Iris pigment epithelial cell (primary cell): ENCODE results near the gene CD200R1L.
"Not testable (repeated sequence)": the region's sequence is repeated elsewhere in the genome, so short reads cannot be mapped to it uniquely, and the experiment has no call there.

ENCODE experiments used
- DNase-seq: peaks from one replicate; pipeline ENCODE4 v3.0.0-alpha.2; 2011; ENCODE audit warnings: low read depth

CD200R1L gene

GRCh38 chr3:112846764-112847163, at the start of gene CD200R1L:
CD200R1L (minus strand) TSS chr3:112846864; CDS start chr3:112829367, 17,497 bp downstream.
- no peak for DNase-seq

DNA sequence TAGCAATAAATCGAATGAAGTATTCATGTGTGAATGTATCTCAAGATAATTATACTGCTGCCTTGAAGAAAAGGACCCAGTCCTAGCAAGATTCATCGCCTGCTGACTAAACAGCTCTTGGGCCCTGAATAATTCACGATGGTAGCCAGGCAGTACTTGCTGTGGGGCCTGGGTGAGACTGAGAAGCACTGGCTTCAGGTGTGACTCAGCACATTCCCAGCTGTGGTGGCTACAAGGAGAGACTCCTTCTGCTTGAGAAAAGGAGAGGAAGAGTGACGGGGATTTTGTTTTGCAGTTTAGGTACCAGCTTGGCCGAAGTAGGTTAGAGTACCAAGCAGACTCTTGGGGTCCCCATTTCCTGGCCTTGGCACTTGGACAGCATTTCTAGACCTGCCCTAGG, 47.6 kb upstream of the CD200R1L start:
- peak; percentile 40 for DNase-seq

GRCh38 chr3:112889357-112889756, 42.7 kb upstream of the CD200R1L start:
- no peak for DNase-seq

- no peak for DNase-seq
Measured at GRCh38 chr3:112888381-112889085, 41.9 kb upstream of the CD200R1L start.

DNA sequence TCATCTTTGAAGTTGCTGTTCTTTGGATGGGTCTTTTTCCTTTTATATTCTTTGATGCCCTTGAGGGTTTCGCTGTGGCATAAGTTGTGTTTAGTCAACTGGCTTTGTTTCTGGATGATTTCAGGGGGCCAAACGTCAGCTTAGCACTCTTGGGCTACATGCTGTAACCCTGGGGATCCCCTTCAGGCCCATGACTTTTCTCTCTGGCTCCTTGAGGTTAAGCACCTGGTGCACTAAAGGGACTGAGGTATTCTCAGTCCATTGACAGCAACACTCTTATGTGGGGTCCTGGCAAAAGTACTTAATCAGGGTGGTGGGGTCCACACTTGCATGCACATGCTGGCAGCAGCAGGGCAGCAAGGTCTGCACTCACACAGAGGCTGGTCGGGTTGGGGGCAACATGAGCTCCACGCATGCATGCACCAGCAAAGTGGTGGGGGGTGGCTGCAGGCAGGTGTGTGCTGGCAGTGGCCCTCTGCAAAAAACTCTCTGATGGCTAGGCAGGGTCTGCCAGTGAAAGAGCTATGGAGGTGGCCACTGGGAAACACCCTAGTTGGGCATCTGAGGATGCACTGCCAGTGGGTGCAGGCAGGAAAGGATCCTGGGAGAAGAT, 38.1 kb upstream of the CD200R1L start:
- no peak for DNase-seq

DNA sequence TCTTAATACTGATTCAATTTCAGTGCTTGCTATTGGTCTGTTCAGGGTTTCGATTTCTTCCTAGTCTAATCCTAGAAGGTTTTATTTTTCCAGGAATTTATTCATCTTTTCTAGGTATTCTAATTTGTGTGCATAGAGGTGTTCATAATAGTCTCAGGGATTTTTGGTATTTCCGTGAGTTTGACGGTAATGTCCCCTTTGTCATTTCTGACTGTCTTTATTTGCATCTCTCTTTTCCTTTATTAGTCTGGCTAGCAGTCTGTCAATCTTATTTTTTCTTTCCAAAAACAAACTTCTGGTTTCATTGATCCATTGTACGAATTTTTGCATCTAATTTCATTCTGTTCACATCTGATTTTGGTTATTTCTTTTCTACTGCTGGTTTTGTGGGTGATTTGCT, 35.2 kb upstream of the CD200R1L start:
- DNase-seq = no peak

GRCh38 chr3:112875561-112875960, 28.9 kb upstream of the CD200R1L start:
- DNase-seq = no peak

- no peak for DNase-seq
Measured at GRCh38 chr3:112874725-112875124, 28.1 kb upstream of the CD200R1L start.

- no peak for DNase-seq
Measured at GRCh38 chr3:112873632-112874031, 27.0 kb upstream of the CD200R1L start.

DNA sequence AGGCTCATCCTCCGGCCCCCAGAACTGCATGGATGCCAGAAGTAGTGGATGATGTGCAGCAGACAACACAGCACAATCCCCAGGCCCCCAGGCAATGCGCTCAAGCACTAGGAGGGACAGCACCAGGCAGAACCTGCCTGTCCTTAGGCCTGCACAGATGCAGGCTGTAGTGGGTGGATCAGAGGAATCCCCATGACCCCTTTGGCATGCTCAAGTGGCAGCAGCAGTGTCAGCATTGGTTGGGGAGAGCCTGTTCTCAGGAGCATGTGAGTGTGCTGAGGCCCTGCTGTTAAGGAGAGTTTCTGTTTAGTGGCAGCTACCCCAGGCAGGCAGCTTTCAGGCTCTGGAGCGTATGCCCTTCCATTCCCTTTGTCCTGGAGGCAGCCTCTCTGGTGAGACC, 25.1 kb upstream of the CD200R1L start:
- DNase-seq = no peak

DNA sequence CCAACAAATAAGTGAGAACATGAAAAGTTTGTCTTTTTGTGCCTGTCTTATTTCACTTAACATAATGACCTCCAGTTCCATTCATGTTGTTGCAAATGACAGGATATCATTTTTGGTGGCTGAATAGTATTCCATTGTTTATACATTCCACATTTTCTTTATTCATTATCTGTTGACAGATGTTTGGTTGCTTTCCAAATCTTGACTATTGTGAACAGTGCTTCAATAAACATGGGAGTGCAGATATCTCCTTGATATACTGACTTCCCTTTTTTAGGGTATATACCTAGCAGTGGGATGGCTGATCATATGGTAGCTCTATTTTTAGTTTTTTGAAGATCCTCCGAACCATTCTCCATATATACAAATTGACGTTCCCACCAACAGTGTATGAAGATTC, 19.1 kb upstream of the CD200R1L start:
- DNase-seq = no peak

DNA sequence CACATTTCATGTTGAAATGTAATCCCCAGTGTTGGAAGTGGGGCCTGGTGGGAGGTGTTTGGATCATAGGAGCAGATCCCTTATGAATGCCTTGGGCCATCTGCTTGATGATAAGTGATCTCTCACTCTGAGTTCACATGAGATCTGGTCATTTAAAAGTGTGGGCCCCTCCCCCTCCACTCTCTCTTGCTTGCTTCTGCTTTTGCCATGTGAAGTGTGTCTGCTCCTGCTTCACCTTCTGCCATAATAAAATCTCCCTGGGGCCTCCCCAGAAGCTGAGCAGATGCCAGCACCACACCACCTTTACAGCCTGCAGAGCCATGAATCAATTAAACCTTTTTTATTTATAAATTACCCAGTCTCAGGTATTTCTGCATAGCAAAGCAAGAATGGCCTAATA, 14.2 kb upstream of the CD200R1L start:
- DNase-seq = no peak

- DNase-seq = peak; percentile 37
Measured at GRCh38 chr3:112858410-112859069, 11.9 kb upstream of the CD200R1L start.

DNA sequence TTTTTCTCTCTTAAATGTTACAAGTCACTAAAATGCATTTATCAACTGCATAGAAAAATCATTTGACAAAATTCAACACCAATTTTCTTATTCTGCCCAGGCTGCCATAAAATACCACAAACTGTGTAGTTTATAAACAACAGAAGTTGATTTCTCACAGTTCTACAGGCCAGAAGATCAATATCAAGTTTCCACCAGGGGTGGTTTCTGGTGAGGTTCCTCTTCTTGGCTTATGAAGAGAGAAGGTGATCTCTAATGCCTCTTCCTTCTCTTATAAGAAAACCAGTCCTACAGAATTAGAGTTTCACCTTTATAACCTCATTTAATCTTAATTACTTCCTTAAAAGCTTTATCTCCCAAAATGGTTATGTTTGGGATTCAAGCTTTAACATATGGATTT, 10.9 kb upstream of the CD200R1L start:
- no peak for DNase-seq

- DNase-seq = no peak
Measured at GRCh38 chr3:112856537-112856936, 9.9 kb upstream of the CD200R1L start.

GRCh38 chr3:112855883-112856282, 9.2 kb upstream of the CD200R1L start:
- no peak for DNase-seq

- DNase-seq = not testable (repeated sequence)
Measured at GRCh38 chr3:112855074-112855473, 8.4 kb upstream of the CD200R1L start.

- DNase-seq = no peak
Measured at GRCh38 chr3:112848196-112848595, 1.5 kb upstream of the CD200R1L start.

DNA sequence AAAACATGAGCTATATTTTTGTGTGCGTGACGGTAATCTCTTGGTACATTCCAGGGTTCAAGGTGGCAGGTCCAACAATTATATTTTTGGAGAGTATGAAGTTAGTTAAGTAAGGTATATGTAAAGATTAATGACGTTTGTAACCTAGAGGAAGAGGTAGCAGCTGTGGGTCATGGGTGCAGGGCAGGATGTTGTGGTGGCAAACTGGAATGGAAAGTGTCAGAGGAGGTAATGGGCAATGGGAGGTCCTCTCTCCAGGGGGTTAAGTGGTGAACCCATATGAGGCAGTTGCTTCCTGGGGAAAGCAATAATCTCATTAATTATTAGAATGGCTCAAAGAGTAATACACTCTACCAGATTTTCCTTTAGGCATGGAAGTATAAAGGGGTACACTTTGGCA, 1.0 kb upstream of the CD200R1L start:
- DNase-seq = no peak

DNA sequence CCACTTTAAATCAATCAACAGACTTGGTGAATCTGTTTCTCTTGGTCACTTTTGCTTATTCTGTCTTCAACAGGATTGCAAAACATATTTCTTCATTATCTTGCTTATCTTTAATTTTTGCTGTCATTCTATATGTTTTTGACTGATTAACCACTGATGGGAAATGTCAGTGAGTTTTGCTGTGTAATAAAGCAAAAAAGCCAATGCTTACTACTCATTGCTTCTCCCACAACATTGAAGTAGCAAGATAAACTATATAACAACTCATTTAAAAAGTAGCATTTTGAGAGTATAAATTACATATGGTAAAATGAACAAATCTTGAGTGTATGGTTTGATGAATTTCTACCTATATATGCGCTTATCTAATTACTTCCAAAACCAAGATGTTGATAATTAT, 892 bp downstream of the CD200R1L start:
- no peak for DNase-seq

- no peak for DNase-seq
Measured at GRCh38 chr3:112829046-112829445, 17.6 kb downstream of the CD200R1L start.

DNA sequence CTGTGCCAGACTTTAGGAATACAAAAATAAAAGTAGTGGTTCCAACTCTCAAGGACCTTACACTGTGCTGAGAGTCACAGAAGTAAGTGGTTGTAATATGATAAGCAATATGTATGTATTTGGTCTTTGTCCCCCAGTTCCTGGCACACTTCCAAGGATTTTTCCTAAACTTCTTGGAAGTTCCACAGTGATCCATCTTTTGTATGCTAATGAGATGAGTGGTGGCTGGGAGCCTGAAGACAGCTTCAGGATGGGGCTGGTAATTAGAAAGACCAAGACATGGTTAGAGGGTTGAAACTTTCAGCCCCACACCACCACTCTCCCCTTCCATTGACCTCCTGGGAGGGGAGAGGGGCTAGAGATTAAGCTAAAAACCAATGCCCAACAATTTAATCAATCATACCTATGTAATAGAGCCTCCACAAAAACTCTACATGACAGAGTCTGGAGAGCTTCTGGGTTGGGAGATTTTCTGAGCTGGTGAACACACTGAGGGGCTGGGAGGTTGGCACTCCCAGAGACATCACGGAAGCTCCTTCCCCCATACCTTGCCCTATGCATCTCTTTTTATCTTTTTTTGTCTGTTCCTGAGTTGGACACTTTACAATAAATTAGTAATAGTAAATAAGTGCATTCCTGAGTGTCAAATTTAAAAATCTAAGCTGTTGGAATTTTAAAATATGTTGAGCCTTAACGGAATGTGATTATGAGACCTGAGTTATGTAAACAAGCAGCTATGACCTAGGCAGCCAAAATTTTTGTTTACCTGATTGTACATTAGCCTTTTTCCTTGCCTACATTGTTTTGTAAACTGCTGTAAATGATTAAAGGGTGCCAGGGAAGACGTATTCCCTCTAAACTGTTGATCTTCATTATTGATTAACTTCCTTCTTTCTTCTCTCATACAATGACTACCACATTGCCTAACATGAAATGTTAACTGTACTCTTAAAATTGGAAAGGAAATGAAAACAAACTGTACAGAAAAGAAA, 24.3 kb downstream of the CD200R1L start:
- DNase-seq = peak; percentile 44
